OCI-M2 (cell line): ENCODE data around the gene ZSCAN20.
A peak's percentile ranks its signal among the peaks of the same experiment; 100 is the strongest.

Experiments used
- DNase-seq: peaks from one replicate; lab custom pipeline; 2025; ENCODE audit not compliant: unreplicated experiment; lab: John Stamatoyannopoulos, UW

ZSCAN20 gene

DNA sequence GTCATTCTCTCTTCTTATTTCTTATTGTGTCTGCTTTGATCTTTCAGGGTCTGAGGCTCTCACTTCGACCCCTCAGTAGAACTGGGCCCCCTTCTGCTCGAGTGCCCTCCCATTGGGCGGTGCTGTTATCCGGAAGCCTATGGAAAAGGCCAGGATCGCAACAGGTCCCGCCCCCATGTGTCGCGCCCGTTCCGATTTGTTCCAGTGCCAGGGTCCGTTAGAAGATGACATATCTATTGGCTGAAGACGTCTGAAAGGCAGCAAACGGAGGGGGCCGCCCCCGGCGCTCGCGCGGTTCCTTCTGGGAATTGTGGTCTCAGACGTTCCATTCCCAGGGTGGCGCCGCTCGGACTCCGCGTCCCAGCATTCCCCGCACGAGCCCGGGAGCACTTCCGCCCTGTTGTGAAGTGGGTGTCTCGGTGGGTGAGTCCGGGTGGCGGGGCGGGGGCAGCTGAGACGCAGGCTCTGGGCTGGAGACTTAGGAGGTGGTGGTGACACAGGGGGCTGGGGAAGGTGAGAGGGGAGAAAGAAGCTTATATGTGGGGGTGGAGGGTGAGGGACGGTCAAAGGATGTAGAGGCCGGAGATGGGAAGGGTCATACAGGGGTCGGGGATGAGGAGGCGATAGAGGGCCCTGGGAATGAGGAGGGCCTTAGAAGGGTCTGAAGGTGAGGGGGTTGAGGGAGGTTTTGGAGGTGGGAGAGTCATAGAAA lies at the start of gene ZSCAN20:
ZSCAN20 (plus strand) TSS at position 377 of the 712 bp plus-strand sequence. CDS start 6,644 bp downstream, outside the sequence.
- peak; percentile 47 for DNase-seq

DNA sequence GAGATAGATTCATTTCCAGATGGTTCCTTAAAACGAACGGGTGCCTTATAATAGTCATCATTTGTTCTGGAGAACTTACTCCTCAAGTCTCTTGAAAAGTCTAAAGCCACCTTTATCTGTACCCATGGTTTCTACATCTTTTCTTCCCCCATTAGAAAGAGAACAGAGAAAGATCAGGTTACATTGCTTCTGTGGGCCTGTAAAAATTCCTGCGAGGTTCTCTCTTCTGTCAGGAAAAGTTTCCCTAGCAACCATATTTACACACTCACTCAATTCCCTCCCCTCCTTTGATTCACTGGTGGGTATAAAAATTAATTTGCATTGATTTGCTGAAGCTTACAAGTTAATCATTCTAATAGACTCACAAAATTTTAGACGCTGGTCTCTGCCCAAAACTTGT lies 48.2 kb upstream of the ZSCAN20 start:
- DNase-seq = no peak

DNA sequence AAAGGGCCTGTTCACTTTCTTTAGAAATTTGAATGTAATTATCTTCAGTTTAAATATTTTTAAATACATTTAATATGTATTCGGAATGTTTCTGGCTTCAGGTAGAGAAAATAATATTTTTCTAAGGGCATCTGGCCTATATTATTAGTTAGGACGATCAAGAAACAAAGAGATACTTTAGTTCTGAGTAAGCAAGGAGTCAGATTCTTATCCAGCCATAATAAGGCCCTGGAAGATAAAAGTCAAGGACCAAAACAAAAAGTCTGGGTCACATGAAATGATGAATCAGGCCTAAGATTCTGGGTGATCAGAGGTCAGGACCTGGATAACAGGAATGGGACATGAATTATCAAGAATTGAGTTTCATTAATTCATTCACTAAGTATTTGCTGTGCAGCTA lies 47.8 kb upstream of the ZSCAN20 start:
- no peak for DNase-seq

DNA sequence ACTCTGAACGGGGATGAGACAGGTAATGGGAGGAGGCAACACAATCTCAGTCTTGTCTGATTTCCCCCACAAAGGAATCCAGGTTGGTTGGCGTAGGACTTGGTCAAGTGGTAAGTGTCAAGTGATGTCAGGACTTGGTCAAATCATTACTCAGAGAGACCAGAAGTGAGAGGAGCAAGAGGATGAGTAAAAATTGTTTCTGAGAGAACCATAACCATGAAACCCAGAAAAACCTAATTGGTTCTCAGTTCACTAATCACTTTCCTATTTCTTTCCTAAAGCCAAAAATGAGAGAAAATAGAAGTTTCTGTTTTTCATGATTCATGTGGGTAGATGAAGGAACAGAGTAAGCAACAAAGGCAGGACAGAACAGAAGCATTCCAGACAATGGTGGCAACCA lies 46.5 kb upstream of the ZSCAN20 start:
- DNase-seq = no peak

DNA sequence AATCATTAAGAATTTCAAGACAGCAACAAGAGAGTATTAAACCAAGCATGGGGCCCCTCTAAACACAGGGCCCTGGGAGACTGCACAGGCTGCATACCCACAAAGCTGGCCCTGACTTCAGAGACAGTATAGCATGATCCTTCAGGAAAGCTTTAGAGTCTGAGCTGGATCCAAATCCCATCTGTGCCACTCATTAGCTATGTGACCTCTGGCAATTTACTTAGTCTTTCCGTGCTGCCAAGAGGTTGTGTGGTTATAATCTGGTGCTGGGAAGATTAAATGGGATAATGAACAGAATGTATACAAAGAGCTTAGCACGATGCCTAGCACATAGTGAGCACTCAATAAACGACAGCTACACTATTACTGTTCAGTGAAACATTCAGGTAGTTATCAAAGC lies 45.5 kb upstream of the ZSCAN20 start:
- no peak for DNase-seq

DNA sequence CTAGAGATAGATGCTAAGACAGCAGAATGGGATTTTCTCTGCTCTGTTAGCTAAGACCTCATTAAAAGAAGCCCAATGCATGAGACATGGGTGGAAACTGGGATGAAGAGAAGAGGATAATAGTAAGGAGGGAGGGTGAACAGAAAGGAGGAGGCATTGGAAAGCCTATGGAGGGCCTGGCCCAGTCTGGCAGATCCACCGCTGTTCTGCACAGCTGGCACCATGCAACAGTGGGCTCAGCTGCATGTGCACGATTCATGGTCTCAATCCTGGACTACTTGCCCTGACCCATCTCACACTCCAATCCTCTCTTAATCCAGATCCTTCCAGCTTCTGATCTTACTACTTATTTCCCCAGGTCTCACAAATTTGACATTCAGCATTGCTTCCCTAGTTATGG lies 43.8 kb upstream of the ZSCAN20 start:
- no peak for DNase-seq

DNA sequence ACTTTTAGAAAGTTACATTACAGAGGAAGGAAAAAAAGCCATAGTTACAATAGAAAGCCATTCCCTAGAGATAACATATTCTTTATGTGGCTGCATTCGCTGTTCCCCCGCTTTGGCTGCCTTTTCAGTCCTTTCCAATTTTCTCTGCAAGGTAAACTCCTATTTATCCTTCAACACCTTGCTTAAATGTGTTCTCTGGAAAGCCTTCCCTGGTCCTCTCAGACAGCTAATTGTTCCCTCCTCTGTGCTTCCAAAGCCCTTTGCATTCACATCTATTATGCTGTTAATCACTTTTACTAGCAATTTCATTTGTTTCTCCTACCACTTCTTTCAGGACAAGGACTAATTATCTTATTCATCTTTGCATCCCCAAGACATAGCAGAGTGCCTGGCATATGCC lies 43.1 kb upstream of the ZSCAN20 start:
- no peak for DNase-seq

DNA sequence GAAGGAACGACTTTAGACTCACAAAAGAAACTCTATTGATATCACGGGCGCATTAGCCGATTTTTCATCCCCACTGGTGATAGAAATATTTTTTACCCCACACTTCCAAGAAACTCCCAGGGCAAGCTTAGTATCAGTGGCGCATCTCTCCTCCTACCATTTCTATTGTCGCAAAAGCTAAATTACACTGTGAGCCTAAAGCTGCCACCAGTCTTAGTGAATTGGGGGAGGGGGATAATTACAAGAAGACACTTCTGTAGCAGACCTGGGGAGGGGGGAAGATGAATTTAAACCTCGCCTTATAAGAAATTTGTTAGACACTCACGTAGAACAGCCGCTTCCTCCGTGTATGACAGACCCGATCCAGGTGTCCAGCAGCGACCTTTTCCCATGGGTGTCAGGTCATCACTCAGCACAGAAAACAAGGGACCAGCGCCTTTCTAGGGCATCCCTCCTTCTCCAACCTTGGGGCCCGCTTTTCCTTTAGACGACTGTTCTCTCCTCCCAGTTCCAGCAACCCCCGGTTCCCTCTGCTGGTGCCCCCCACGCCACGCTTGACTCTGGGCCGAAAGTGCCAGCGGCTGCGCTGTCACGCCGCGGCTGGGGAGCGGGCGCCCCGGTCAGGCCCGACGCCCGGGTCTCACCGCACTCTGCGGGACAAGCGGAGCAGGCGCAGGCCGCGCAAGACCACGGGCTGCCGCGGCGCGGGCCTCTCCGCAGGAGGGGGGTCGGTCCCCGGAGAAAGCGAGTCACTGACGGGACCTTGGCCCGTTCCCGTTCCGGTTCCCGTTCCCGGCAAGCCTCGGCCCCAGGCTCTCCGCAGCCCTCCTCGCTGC lies 42.4 kb upstream of the ZSCAN20 start:
- DNase-seq = no peak

DNA sequence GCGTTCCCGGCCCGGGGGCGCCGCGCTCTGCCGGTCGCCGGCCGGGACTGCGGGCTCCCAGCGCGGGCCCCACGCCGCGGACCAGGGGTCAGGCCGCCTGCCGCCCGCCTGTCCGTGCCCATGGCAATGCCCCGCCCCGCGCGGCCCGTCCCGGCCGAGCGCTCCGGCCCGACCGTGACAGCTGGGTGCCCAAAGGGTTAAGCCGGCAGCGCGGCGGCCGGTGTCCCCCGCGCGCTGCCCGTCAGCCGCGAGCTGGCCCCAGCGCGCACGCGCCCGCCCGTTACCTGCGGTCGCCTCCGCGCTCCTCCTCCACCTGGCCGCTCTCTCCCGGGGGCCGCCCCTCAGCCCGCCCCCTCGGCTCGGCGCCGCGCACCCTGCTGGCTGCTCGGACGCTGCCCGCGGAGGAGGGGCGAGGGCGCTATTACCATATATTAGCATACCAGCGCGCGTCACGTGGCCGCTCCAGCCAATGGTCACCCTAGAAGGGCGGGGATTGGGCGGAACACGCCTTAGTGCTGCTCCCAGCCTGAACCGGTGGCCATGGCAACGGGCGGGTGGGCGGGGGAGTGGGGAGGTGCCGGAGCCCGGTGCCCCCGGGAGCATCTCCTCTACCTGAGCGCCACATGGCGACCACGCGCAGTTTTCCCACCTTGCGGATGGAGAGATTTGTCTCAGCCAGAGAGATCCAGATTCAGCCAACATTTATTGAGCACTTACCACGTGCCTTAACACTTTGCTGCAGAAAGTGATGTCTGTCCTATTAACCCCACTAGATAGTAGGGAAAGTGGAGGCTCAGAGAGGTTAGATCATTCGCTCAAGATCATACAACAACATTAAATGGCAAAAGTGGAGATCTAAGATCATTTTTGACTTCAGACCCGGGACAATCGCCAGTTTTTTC lies 41.5 kb upstream of the ZSCAN20 start, which contains the start of gene PHC2:
PHC2 (minus strand) TSS at position 404 of the 902 bp plus-strand sequence. CDS start 55,556 bp downstream, outside the sequence.
- peak; percentile 59 for DNase-seq

DNA sequence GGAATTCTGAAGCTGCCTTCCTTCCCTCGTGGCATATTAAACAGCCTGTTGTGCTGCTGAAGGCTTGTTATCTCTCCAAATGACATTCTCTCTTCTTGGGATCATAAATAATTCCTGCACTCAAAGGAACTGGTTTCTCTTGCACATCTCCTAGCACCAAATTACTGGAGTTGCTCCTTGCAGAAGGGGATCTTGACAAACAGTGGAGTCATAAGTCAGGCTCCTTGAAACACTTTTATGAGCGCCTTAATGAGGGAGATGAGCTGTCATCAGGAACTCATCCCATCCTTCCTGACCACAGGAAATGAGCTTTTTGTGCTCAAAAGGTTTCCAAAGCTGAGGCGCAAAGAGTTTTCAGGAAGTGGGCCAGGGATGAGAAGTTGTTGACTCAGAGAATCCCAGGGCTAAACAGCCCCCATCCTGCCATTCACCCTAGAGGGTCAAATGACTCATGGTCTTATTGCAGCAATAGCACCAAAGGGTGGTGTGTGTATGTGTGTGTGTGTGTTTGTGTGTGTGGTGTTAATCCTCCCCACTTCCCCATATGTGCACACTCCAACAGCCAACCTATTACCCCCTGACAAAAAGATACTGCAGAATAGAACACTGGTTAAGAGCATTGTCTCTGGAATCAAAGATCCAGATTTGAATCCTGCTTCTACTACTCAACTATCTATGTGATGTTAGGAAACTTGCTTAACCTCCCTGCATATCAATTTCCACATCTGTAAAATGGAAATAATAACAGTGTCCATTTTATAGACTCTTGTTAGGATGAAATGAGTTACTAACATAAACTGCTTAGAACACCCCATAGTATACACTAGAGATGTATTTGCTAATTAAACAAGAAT lies 38.7 kb upstream of the ZSCAN20 start:
- DNase-seq = no peak

DNA sequence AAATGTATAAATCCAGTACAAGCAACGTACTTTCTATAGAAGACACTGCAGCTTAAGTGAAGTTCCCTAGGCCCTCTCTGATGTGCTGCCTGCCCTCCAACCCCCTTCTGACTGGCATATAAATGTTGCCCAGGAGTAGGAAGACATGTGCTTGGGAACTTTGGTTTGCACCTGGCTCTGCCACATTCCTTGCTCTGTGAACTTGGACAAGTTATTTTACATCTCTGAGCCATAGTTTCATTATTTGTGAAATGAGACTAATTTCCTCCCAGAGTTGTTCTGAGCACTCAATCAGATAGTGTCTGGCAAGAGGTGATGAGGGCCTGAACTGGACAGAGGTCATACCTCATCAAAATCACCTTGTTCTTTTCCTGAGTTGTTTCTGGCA lies 38.1 kb upstream of the ZSCAN20 start:
- DNase-seq = no peak

DNA sequence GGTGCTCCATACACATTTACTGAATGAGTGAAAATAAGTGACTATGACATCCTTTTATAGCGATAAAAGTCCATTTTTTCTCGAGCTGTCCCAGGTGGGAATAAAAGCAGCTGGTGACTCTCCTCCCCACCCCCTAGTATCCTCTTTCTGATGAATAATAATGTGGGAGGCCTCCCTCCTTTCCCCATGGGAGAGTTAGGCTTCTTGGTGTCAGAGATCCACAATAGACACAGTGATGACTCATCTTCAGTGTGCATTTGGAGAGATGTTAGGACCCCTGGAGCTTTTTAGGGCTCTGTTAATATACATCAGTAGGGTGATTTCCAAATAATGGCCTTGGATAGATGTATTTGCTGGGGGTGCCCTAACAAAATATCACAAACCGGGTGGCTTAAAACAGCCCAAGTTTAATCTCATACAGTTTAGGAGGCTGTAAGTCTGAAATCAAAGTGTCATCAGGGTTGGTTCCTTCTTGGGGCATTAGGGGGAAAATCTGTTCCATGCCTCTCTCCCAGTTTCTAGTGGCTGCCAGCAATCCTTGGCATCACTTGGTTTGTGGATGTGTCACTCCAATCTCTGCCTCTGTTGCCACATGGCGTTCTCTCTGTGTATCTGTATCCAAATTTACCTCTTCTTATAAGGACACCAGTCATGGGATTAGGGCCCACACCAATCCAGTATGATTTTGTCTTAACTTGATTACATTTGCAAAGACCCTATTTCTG lies 37.2 kb upstream of the ZSCAN20 start:
- no peak for DNase-seq

DNA sequence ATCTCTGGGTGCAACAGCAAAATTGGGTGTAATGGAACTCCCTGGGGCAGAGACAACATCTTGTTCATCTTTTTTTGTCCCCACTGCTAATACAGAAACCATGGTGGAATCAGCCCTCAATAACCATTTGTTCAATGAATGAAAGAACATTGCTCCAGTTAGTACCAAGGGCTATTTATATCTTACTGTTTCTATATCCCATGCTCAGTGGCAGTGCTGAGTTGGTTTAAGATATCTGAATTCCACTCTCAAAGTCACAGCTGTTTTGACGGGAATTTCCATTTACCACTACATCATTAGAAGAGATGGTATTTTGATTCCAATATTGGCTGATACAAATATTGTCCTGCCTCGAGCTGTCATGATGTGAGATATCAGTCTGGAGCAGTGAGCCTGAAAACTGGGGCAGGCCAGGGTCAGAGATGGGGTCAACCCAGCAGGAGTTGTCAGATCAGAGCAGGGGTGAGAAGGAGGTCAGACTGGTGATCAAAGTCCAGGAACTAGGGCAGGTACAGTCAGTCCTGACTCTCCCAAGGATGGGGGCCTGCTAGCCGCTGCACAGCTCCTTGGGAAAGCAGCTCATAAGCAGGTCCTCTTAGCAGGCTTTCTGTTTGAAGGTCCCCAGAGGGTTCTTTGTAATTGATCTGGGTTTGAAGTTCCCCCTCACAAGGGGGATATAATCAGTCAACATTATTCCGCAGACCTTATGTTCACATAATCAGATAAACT lies 35.7 kb upstream of the ZSCAN20 start:
- DNase-seq = no peak

DNA sequence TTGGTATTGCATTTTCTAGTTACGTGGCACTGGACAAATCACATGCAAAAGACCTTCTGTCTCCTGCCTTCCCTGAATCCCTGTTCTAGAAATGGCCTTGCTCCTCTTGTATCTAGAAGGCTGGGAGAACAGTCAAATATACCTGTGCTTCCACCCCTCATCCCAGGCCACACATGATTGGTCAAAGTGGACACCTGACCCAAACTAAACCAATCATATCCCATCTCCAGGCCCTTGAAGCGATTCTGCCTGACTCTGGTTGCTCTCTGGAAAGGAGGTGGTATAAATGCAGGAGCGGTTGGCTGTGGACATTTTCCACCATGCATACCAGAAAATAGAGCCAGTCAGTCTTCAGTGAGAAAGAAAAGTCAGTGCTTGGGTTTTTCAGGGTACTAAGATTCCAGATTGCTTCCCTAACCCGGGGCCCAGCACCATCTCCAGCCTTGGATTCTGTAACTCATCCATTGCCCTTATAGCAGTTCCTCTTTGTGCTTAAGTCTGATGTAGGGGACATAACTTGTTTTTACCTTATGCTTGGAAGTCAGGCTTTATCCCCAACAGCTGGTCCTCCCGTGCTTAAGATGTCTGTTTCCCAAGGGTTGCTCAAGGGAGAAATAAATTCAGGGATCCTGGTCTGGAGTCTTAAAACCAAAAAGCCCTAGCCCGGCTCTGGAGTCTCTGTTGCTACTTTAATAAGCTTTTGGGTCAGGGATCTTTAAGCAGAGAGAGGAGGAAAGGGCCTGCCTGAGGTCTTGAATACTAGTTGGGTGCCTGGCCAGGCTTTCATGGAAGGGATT lies 33.9 kb upstream of the ZSCAN20 start:
- no peak for DNase-seq

DNA sequence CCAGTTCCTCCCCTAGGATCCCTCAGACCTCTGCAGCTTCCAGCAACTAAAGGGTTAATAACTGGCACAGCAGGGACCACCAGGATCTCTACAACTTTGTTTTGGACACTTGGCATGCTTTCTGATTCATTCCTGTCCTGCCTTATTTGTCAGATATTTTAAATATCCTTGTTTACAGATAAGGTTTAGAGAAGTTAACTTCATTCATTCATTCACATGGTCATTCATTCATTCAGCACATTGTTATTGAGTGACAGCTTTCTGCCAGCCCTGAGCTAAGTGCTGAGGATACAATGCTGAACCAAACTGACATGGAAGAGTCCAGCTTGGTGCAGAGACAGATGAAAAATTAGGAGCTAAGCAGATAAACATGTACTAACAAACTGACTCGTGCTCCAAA lies 32.8 kb upstream of the ZSCAN20 start:
- DNase-seq = no peak

DNA sequence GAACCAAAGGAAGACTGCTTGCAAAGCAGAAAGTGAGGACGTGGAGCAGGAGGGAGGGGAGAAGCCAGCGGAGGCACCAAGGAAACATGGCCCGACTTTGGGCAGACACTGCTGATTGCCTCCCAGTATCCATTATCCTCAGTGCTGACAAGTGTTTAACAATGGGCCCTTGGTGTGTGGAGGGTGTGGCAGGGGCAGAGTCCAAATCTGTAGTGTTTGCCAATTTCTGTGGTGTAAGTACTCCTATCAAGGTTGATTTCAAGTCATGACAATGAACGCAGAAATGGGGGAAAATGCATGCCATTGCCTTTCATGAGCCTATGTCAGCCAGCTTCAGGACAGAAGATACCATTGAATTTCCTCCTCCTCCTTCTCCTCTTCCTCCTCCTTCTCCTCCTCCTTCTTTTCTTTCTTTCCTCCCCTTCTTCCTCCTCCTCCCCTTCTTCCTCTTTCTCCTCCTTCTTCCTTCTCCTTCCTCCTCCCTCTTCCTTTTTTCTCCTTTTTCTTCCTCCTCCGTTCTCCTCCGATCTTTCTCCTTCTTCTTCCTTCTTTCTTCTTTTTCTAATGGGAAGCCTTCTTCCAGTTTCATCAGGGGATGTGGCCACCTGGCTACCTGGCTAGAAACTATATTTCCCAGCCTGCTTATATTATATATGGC lies 31.2 kb upstream of the ZSCAN20 start:
- no peak for DNase-seq

DNA sequence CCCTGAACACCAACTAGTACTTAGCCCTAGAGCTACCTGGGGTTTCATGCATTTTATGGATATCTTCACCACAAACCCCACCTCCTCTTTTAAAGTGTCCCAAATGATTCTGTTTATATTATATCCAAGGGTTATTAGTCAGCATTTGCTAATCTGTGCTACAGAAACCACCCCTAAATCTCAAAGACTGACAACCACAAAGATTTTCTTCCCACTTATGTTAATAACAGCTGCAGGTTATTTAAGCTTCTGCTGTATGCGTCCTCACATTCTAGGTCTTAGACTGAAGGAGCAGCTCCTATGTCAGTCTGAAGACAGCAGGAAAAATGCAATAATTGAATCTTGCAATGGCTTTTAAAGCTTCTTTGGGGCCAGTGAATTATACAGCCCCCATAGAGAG lies 30.3 kb upstream of the ZSCAN20 start:
- no peak for DNase-seq
